Thymus (tissue), 11 donors: Measurements from ENCODE around the gene ITPA. TPM values are rescaled to one million over a fixed set of nuclear protein-coding genes. Genes with fewer than 3 reads are reported as not detected.

Experiments used
- DNase-seq, 9 donors: peaks; one replicate each; pipeline ENCODE4 v3.0.0-alpha.2; 2013; ENCODE audit warnings: low spot score in 9 of 9, low read depth in 6 of 9, missing footprints in 1 of 9
- H3K27ac ChIP-seq, 2 donors: one replicate each; pipeline ENCODE4 v1.5.1; 2013; ENCODE audit warnings: control low read depth in 1 of 2, low read depth in 1 of 2, low read length in 1 of 2, mild to moderate bottlenecking in 1 of 2, moderate library complexity in 1 of 2
- H3K27me3 ChIP-seq, 2 donors: one replicate each; pipeline ENCODE4 v1.5.1; 2013; ENCODE audit warnings: low read length in 1 of 2; ENCODE audit not compliant: control insufficient read depth in 2 of 2, insufficient read depth in 1 of 2
- H3K36me3 ChIP-seq, 2 donors: one replicate each; pipeline ENCODE4 v1.5.1; 2013; ENCODE audit warnings: low read length in 1 of 2, mild to moderate bottlenecking in 1 of 2, moderate library complexity in 1 of 2; ENCODE audit not compliant: control insufficient read depth in 2 of 2, insufficient read depth in 2 of 2
- H3K4me1 ChIP-seq, 2 donors: one replicate each; pipeline ENCODE4 v1.5.1; 2013; ENCODE audit warnings: low read length in 2 of 2; ENCODE audit not compliant: control insufficient read depth in 2 of 2, insufficient read depth in 2 of 2
- H3K4me3 ChIP-seq, 2 donors: one replicate each; pipeline ENCODE4 v1.5.1; 2013; ENCODE audit warnings: low read length in 2 of 2, control low read depth in 1 of 2, mild to moderate bottlenecking in 1 of 2
- H3K9me3 ChIP-seq, 2 donors: one replicate each; pipeline ENCODE4 v1.5.1; 2013; ENCODE audit warnings: low read length in 1 of 2, mild to moderate bottlenecking in 1 of 2; ENCODE audit not compliant: control insufficient read depth in 2 of 2, insufficient read depth in 1 of 2
- WGBS: extraction: QIAGEN DNeasy Blood & Tissue Kit; methylation state at CpG from one replicate; pipeline ENCODE4 v1.1.7; 2013; 5-methylcytosine and 5-hydroxymethylcytosine counted together
- polyA plus RNA-seq: library from polyadenylated mRNA; stranded (reverse); fragments of 200-250 nt; gene quantifications from one replicate; pipeline ENCODE4 v1.2.3, GENCODE V29; 2013
- total RNA-seq: library from RNA; stranded (reverse); fragments of 120-200 nt; gene quantifications from one replicate; pipeline ENCODE4 v1.2.4, GENCODE V29; 2013
- donor health status: healthy.

Gene ITPA
- total and polyA plus RNA-seq, 2 donors: 46.0 to 141 TPM

DNA sequence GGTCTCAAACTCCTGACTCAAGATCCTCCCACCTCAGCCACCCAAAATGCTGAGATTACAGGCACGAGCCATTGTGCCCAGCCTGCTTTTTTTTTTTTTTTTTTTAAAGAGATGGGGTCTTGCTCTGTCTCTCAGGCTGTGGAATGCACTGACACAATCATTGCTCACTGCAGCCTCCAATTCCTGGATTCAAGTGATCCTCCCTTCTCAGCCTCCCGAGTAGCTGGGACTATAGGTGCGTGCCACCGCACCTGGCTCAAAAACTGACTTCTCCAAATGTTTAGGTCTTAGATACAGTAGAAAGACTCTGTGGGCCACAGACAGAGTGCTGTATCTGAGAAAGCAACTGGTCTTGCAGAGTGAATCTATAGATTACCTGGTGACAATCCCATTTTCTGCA, 60.8 kb downstream of the ITPA start:
- Histone ChIP-seq H3K27me3 (no peaks in the 10 kb centered on the region), H3K27ac (no peak overlapping the region), H3K36me3 (peaks cover 0 to 5% of the 10 kb centered on the region in 2 donors), H3K9me3 (no peaks in the 10 kb centered on the region), H3K4me1 (no peaks in the 10 kb centered on the region), H3K4me3 (no peak overlapping the region)
- WGBS: 98% methylated on average over 4 of the region's 4 CpGs
- no peak for DNase-seq

DNA sequence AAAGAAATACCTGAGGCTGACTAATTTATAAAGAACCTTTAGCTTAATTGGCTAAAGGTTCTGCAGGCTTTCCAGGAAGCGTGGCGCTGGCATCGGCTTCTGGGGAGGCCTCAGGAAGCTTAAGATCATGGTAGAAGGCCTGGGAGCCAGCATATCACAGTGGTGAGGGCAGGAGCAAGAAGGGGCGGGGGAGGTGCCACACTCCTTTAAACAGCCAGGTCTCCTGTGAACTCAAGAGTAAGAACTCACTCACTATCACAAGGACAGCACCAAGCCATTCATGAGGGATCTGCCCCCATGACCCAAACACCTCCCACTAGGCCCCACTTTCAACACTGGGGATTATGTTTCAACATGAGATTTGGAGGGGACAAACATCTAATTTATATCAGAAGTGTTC, 64.1 kb downstream of the ITPA start:
- H3K4me3 ChIP-seq: no peak overlapping the region
- WGBS: over 99% methylated on average over 4 of the region's 4 CpGs
- H3K36me3 ChIP-seq: peaks cover 0 to 5% of the 10 kb centered on the region in 2 donors
- no peak overlapping the region for H3K27ac ChIP-seq
- no peaks in the 10 kb centered on the region for H3K9me3 ChIP-seq
- no peak for DNase-seq
- H3K27me3 ChIP-seq: no peaks in the 10 kb centered on the region
- H3K4me1 ChIP-seq: no peaks in the 10 kb centered on the region

Other genes with a start within 250 kb of the ITPA start
- 0.14 TPM for gene GNRH2, start 165.9 kb upstream of the ITPA start, total RNA-seq
- 0.66 TPM for gene GNRH2, start 165.9 kb upstream of the ITPA start, polyA plus RNA-seq
- gene MRPS26, start 163.4 kb upstream of the ITPA start, total RNA-seq: 47.5 TPM
- gene MRPS26, start 163.4 kb upstream of the ITPA start, polyA plus RNA-seq: 40.5 TPM
- gene OXT, start 137.9 kb upstream of the ITPA start, total RNA-seq: 0.42 TPM
- gene OXT, start 137.9 kb upstream of the ITPA start, polyA plus RNA-seq: 3.6 TPM
- gene AVP, start 124.8 kb upstream of the ITPA start, total RNA-seq: 0.33 TPM
- 5.2 TPM for gene AVP, start 124.8 kb upstream of the ITPA start, polyA plus RNA-seq
- 16.9 TPM for gene FASTKD5, start 49.6 kb upstream of the ITPA start, total RNA-seq
- gene FASTKD5, start 49.6 kb upstream of the ITPA start, polyA plus RNA-seq: 11.6 TPM
- 4.6 TPM for gene UBOX5, start 49.6 kb upstream of the ITPA start, total RNA-seq
- 4.7 TPM for gene UBOX5, start 49.6 kb upstream of the ITPA start, polyA plus RNA-seq
- gene LZTS3, start 35.9 kb upstream of the ITPA start, total RNA-seq: 1.1 TPM
- 4.2 TPM for gene LZTS3, start 35.9 kb upstream of the ITPA start, polyA plus RNA-seq
- gene DDRGK1, start 4.8 kb upstream of the ITPA start, total RNA-seq: 38.4 TPM
- gene DDRGK1, start 4.8 kb upstream of the ITPA start, polyA plus RNA-seq: 42.7 TPM
- gene SLC4A11, start 29.7 kb downstream of the ITPA start, total RNA-seq: 0.14 TPM
- gene SLC4A11, start 29.7 kb downstream of the ITPA start, polyA plus RNA-seq: 4.4 TPM
- 2.8 TPM for gene DNAAF9, start 198.2 kb downstream of the ITPA start, total RNA-seq
- gene DNAAF9, start 198.2 kb downstream of the ITPA start, polyA plus RNA-seq: 6.2 TPM